MCF 10A (cell line): ENCODE results near the gene PDZD8. TPM values are rescaled to one million over a fixed set of nuclear protein-coding genes. Genes with fewer than 3 reads are reported as not detected.

Experiments used
- BruUV-seq: library from RNA; stranded (reverse); fragments of 400-500 nt; replicated peaks from 2 replicates; lab custom pipeline; 2021; lab: Mats Ljungman, UMichigan
- CTCF ChIA-PET: fragments of 300-600 bp; sonication (Branson Sonifier 250); formaldehyde crosslinking; extraction: SDS; loops from one replicate; lab custom pipeline; 2021; ENCODE audit warnings: antibody characterized with exemption, inconsistent platforms; lab: Yijun Ruan, JAX
- POLR2A ChIA-PET: fragments of 300-600, 350-650 bp; sonication (Branson Sonifier 250); formaldehyde crosslinking; extraction: SDS; loops from one replicate; lab custom pipeline; 2020; ENCODE audit warnings: antibody characterized with exemption, inconsistent platforms; lab: Yijun Ruan, JAX
- DNase-seq: peaks from one replicate; pipeline ENCODE4 v3.0.0-alpha.2; 2018; ENCODE audit not compliant: unreplicated experiment
- H3K27ac Mint-ChIP-seq: one replicate; pipeline ENCODE4 v1.8.0; 2022; ENCODE audit warnings: mild to moderate bottlenecking, low read depth, mixed read lengths; ENCODE audit not compliant: unreplicated experiment
- H3K27me3 Mint-ChIP-seq: one replicate; pipeline ENCODE4 v1.8.0; 2022; ENCODE audit warnings: mixed read lengths; ENCODE audit not compliant: insufficient read depth, unreplicated experiment
- H3K36me3 Mint-ChIP-seq: one replicate; pipeline ENCODE4 v1.8.0; 2022; ENCODE audit warnings: mild to moderate bottlenecking, moderate library complexity, mixed read lengths; ENCODE audit not compliant: insufficient read depth, unreplicated experiment
- H3K4me1 Mint-ChIP-seq: one replicate; pipeline ENCODE4 v1.8.0; 2022; ENCODE audit warnings: mixed read lengths; ENCODE audit not compliant: insufficient read depth, unreplicated experiment
- H3K4me3 Mint-ChIP-seq: one replicate; pipeline ENCODE4 v1.8.0; 2022; ENCODE audit warnings: mild to moderate bottlenecking, moderate library complexity, mixed read lengths; ENCODE audit not compliant: unreplicated experiment
- H3K9me3 Mint-ChIP-seq: one replicate; pipeline ENCODE4 v1.8.0; 2022; ENCODE audit warnings: mixed read lengths; ENCODE audit not compliant: unreplicated experiment
- intact Hi-C: fragments of 100-400 bp; cut with micrococcal nuclease; formaldehyde crosslinking; loops from 2 replicates; pipeline ENCODE4 v1.14.1; 2022
- total RNA-seq: library from RNA; stranded (reverse); gene quantifications from 2 replicates; pipeline ENCODE4 v1.2.3, GENCODE V29; 2022
- TF ChIP-seq, protein P1 (sequence below): fragments of 200-600 bp; IDR thresholded peaks from one replicate; pipeline ENCODE4 v1.8.0; 2022; ENCODE audit warnings: antibody characterized with exemption, mild to moderate bottlenecking; ENCODE audit not compliant: unreplicated experiment

PDZD8 gene
- total RNA-seq, 1 experiment from 2014 or later = 43.0 TPM

DNA sequence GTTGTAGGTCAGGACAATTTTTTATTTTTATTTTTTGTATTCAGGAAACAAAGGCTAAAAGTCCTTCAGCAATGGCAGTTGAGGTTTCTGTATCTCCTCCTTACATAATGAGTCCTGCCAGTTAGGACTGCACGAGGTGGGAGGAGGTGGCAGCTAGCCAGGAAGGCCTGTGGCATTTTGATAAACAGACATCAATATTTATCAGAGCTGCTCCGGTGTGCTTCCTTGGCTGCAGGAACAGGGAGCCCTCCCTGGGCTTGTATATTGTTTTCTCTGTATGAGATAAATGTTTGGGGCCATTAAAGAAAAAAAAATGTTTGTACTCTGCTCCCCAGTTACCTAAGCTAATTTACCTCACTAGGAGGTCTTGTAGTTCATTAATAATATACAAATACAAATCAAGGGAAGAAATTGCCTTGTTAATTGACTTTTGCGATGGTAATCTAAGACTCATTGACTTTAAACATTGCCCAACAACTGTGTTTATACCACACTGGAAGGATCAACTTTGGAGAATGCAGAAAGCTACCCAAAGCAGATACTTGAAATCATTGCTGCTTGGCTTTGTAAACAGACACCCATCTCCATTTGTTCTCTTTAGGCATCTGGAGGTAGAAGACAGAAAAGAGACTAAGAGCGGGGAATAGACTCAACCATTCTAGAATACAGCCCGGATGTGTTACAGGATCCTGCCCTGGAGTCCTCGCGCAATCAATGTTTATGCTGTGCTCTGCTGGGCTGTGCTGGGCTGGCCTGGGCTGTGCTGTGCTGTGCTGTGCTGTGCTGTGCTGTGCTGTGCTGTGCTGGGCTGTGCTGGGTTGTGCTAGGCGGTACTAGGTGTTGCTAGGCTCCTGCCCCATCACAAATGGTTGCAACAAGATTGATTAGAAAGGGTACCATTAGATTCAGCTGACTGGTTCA lies 36.5 kb upstream of the PDZD8 start:
- H3K9me3 Mint-ChIP-seq = no peaks in the 10 kb centered on the region
- CTCF ChIA-PET = interaction anchor here (0.9 to 2.3 kb wide), 3 partner anchors 20 to 195 kb away, joined by 5 to 8 read pairs (median 5); no protein-coding TSS in a partner anchor
- peaks cover 9% of the 10 kb centered on the region for H3K4me1 Mint-ChIP-seq
- intact Hi-C loops = no loop called here
- no peak for DNase-seq
- H3K27me3 Mint-ChIP-seq = no peaks in the 10 kb centered on the region
- no peak overlapping the region for H3K27ac Mint-ChIP-seq
- BruUV-seq = no TSS peak
- H3K4me3 Mint-ChIP-seq = no peak overlapping the region
- TF ChIP-seq, protein P1, sequence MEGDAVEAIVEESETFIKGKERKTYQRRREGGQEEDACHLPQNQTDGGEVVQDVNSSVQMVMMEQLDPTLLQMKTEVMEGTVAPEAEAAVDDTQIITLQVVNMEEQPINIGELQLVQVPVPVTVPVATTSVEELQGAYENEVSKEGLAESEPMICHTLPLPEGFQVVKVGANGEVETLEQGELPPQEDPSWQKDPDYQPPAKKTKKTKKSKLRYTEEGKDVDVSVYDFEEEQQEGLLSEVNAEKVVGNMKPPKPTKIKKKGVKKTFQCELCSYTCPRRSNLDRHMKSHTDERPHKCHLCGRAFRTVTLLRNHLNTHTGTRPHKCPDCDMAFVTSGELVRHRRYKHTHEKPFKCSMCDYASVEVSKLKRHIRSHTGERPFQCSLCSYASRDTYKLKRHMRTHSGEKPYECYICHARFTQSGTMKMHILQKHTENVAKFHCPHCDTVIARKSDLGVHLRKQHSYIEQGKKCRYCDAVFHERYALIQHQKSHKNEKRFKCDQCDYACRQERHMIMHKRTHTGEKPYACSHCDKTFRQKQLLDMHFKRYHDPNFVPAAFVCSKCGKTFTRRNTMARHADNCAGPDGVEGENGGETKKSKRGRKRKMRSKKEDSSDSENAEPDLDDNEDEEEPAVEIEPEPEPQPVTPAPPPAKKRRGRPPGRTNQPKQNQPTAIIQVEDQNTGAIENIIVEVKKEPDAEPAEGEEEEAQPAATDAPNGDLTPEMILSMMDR = no peak
- POLR2A ChIA-PET = no interaction called here
- peaks cover 6% of the 10 kb centered on the region for H3K36me3 Mint-ChIP-seq

DNA sequence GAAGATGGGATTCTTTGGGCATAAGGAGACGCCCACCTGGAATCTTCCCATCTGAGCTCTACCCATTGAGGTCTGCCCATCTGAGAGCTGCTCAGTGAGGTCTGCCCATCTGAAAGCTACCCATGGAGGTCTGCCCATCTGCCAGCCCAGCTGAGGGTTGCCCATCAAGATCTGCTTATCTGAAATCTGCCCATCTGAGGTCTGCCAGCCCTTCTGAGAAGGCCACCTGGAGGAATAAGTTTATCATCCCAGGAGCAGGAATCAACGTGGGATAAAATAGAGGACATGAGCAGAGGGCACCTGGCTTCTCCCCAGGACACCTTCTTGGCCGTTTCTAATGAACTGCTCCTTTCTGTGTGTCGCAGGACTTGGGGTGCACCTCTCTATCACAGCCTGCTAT lies 35.3 kb upstream of the PDZD8 start:
- ChIA-PET POLR2A (interaction anchor here (0.7 kb wide), 1 partner anchor 13 kb away, joined by 3 read pairs; no protein-coding TSS in a partner anchor), CTCF (interaction anchor here (0.7 to 1.6 kb wide), 2 partner anchors 27 to 86 kb away, joined by 3 to 5 read pairs; no protein-coding TSS in a partner anchor)
- Mint-ChIP-seq H3K4me3 (no peak overlapping the region), H3K27me3 (no peaks in the 10 kb centered on the region), H3K4me1 (peaks cover 9% of the 10 kb centered on the region), H3K27ac (no peak overlapping the region), H3K9me3 (no peaks in the 10 kb centered on the region), H3K36me3 (peaks cover 6% of the 10 kb centered on the region)
- BruUV-seq = no TSS peak
- intact Hi-C loops = no loop called here
- TF ChIP-seq, protein P1 = no peak
- DNase-seq = no peak

DNA sequence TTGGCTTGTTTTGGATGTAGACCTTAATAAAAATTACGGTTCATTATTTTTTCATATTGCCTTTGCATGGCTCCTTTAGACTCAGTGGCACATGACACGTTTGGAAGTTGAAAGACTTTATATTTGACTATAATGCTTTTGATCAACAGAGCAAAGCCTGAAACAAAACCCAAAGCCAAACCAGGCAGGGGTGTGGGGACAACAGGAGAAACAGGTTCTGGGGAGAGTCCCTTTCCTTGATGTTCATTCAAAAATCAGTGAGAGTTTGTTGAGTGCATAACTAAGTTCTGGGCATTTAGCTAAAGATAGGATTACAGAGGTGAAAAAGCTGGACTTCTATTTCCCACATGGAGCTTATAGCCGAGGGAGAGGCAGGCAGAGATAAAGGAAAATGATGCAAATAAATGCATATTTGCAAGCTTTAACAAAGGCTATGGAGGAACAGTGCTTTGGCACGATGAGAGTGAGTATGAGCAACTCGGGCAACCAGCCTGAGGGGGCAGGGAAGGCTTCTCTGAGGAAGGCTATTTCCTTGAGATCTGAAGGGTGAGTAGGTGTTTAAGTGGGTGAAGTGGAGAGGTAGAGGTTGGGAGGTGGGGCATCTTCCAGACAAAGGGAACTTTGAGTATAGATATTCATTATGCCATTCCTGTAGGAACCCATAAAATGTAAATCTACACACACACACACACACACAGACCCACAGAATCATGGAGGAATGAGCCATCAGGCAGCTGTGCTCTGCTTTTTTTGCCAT lies 34.5 kb upstream of the PDZD8 start:
- Mint-ChIP-seq H3K27me3 (no peaks in the 10 kb centered on the region), H3K27ac (no peak overlapping the region), H3K36me3 (peaks cover 6% of the 10 kb centered on the region), H3K4me3 (no peak overlapping the region), H3K4me1 (peaks cover 11% of the 10 kb centered on the region), H3K9me3 (no peaks in the 10 kb centered on the region)
- POLR2A ChIA-PET = interaction anchor here (0.7 to 0.9 kb wide), 2 partner anchors 13 to 18 kb away, joined by 3 read pairs; no protein-coding TSS in a partner anchor
- CTCF ChIA-PET = interaction anchor here (0.5 to 1.0 kb wide), 2 partner anchors 24 to 167 kb away, joined by 3 to 4 read pairs; no protein-coding TSS in a partner anchor
- DNase-seq = no peak
- TF ChIP-seq, protein P1 = no peak
- intact Hi-C loops = no loop called here
- BruUV-seq = no TSS peak
